Umbilical cord (tissue), 2 donors: Measurements from ENCODE around the gene ATF2. TPM values are rescaled to one million over a fixed set of nuclear protein-coding genes. Genes with fewer than 3 reads are reported as not detected.

Source experiments
- DNase-seq: peaks from one replicate; pipeline ENCODE4 v3.0.0-alpha.2; 2015; ENCODE audit warnings: low spot score
- total RNA-seq: library from RNA; depleted of rRNA; stranded (reverse); fragments of >200 nt; gene quantifications from one replicate; pipeline ENCODE4 v1.2.3, GENCODE V29; 2014; ENCODE audit warnings: low replicate concordance; ENCODE audit not compliant: insufficient read depth

Gene ATF2
- total RNA-seq, 1 donor from 2014 or later: 48.2 TPM

GRCh38 chr2:175025946-175026345 is 142.1 kb downstream of the ATF2 start:
- no peak for DNase-seq

GRCh38 chr2:175025233-175025632 is 142.8 kb downstream of the ATF2 start:
- DNase-seq: no peak

- no peak for DNase-seq
These were observed 145.1 kb downstream of the ATF2 start for GRCh38 chr2:175022923-175023322.

Other genes starting within 250 kb of the ATF2 start
- 46.0 TPM for gene CHN1, start 162.8 kb downstream of the ATF2 start, total RNA-seq
- gene ATP5MC3, start 13.5 kb upstream of the ATF2 start, total RNA-seq: 64.3 TPM